Measurements from ENCODE around the gene ANKZF1.
A peak's percentile ranks its signal among the peaks of the same experiment; 100 is the strongest.
"Not testable (repeated sequence)": the region's sequence is repeated elsewhere in the genome, so short reads cannot be mapped to it uniquely, and the experiment has no call there.

ANKZF1 gene

DNA sequence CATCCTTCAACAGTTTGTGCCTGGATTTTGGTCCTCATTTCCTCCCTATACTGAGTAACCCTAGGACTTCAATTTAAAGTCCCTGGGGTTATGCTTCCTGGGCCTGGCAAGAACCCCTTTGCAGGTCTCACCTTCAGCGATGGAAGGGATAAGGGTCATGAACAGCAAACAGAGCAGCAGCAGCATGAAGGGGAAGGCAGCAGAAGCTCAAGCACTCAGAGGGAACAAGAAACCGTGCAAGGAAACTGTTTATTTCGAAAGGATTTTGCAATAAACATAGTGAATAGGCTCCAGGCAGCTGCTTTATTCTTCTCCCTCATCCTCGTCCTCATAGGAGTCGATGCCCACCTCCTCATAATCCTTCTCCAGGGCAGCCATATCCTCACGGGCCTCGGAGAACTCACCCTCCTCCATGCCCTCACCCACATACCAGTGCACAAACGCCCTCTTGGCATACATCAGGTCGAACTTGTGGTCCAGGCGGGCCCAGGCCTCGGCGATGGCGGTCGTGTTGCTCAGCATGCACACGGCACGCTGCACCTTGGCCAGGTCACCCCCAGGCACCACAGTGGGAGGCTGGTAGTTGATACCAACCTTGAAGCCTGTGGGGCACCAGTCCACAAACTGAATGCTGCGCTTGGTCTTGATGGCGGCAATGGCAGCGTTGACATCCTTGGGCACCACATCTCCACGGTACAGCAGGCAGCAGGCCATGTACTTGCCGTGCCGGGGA, 20.6 kb downstream of the ANKZF1 start:
- DNase-seq (ENCODE audit: low spot score in 2 of 2), result no peak
- no peaks in the 10 kb centered on the region; the same call in none of the 2 replicates for H3K9me3 ChIP-seq
- H3K4me1 ChIP-seq, result peaks cover 15% of the 10 kb centered on the region
- no peak overlapping the region for H3K4me3 ChIP-seq
- H3K36me3 ChIP-seq (replicated peaks), result peaks cover 28% of the 10 kb centered on the region
- H3K27me3 ChIP-seq (ENCODE audit: low read depth), result peaks cover 12% of the 10 kb centered on the region
- in situ Hi-C loops (cut with MboI; ENCODE audit: low sequenced_read_pairs), result no loop called here

DNA sequence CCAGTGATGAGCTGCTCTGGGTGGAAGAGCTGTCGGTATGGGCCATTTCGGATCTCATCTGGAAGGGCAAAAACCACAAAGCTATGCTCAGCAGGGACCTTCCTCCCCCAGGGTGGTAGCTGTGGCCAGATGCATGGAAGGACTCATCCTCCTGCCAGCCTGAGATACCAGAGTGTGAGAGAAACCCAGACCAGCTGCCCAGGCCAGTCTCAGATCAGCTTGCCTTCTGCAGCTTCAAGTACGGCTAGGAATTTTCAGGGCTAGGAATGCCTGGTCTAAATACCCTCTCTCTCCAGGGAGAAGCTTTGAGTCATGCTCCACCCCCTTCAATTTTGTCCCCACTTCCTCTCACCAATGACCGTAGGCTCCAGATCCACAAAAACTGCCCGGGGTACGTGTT, 22.1 kb downstream of the ANKZF1 start:
- DNase-seq (ENCODE audit: low spot score in 2 of 2), result no peak
- H3K4me3 ChIP-seq, result no peak overlapping the region
- no peaks in the 10 kb centered on the region for H3K9me3 ChIP-seq
- peaks cover 23% of the 10 kb centered on the region for H3K27me3 ChIP-seq (ENCODE audit: low read depth)
- in situ Hi-C loops (cut with MboI; ENCODE audit: low sequenced_read_pairs), result no loop called here
- H3K4me1 ChIP-seq, result peaks cover 10% of the 10 kb centered on the region
- peaks cover 28% of the 10 kb centered on the region for H3K36me3 ChIP-seq (replicated peaks)

DNA sequence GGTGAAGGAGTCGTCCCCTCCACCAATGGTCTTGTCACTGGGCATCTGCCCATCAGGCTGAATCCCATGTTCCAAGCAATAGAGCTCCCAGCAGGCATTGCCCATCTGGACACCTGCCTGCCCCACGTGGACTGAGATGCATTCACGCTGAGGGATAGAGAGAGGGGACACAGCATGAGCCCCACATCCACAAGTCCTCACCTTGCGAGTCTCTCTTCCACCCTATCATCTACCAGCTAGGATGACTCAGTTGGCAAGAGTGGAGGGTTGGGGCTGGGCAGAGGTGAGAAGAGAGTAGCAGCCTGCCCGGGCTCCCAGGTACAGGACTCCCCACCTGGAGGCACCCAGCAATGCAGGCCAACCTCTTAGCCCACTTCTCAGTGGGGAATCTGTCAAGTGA, 22.5 kb downstream of the ANKZF1 start:
- in situ Hi-C loops (cut with MboI; ENCODE audit: low sequenced_read_pairs), result no loop called here
- Histone ChIP-seq H3K36me3 (replicated peaks) (peaks cover 28% of the 10 kb centered on the region), H3K4me3 (peak overlapping the region; percentile 52), H3K4me1 (peaks cover 10% of the 10 kb centered on the region), H3K9me3 (no peaks in the 10 kb centered on the region), H3K27me3 (ENCODE audit: low read depth) (peaks cover 24% of the 10 kb centered on the region)
- no peak for DNase-seq (ENCODE audit: low spot score in 2 of 2)

DNA sequence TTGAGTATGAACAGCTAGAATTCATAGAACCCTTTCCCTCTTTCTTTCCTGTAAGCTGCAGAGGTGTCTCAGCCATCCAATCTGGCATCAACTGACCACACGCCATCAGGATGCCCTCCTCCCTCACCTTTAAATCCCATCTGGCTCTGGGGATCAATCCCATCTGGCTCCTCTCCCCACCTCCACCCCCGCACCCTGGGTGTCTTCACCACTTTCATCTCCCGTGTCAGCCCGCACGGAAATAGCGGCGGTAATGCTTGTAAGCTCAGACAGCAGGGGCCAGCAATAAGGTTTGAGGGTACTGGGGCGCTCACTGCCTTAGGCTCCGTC, 22.9 kb downstream of the ANKZF1 start:
- peaks cover 24% of the 10 kb centered on the region for H3K36me3 ChIP-seq (replicated peaks)
- in situ Hi-C loops (cut with MboI; ENCODE audit: low sequenced_read_pairs), result no loop called here
- H3K9me3 ChIP-seq, result no peaks in the 10 kb centered on the region
- no peak for DNase-seq (ENCODE audit: low spot score in 2 of 2)
- peak overlapping the region; percentile 52 for H3K4me3 ChIP-seq
- peaks cover 24% of the 10 kb centered on the region for H3K27me3 ChIP-seq (ENCODE audit: low read depth)
- peaks cover 10% of the 10 kb centered on the region for H3K4me1 ChIP-seq

DNA sequence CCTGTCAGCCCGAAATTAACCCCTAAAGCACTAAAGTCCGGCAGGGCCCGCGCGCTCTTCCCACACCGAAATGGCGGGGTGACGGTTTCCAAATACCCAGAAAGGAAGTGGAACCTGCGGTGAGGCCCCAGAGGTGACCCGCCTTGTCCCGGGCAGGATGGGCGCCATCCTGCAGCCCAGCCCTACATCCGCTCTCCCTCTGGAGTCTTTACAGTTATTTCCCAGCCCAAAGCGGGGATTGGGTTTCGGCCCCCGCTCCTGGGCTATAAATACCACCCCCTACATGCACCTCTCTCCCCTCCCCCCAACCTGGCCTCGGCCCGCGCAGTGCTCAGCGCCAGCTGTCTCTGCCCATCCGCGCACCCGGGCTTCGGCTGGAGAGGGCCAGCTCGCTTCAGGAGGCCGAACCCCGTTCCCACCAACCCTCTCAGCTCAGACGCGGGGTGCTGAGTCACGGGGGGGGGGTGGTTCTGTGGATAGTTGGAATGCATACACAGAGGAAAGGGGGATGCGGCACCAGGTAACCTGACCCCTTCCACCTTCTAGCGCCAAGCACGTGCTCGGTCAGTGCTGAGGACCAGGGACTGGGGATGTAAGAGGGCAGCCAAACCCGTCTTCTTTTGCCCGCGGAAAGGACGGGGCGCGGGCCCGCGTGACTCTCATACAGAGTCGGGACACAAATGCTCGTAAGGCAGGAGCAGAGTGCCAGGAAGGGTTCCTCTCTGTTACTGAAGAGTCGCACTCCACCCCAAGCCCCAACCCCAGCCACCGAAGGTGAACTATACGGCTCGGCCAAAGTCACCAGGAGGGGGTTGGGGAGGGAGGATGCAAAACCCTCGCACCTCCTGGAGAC, 23.5 kb downstream of the ANKZF1 start, which contains the start of gene TUBA4B:
TSS of gene TUBA4B (plus strand) at position 344 of the 853 bp plus-strand sequence. CDS start at position 509, 165 bp downstream.
- peaks cover 18% of the 10 kb centered on the region for H3K36me3 ChIP-seq (replicated peaks)
- H3K4me1 ChIP-seq, result peaks cover 10% of the 10 kb centered on the region
- in situ Hi-C loops (cut with MboI; ENCODE audit: low sequenced_read_pairs), result no loop called here
- no peaks in the 10 kb centered on the region for H3K9me3 ChIP-seq
- peaks cover 24% of the 10 kb centered on the region for H3K27me3 ChIP-seq (ENCODE audit: low read depth)
- DNase-seq (ENCODE audit: low spot score in 2 of 2), result peak in 1 of 2 experiments; percentile 58
- peak within 1 kb of the TSS; percentile 52 for H3K4me3 ChIP-seq

DNA sequence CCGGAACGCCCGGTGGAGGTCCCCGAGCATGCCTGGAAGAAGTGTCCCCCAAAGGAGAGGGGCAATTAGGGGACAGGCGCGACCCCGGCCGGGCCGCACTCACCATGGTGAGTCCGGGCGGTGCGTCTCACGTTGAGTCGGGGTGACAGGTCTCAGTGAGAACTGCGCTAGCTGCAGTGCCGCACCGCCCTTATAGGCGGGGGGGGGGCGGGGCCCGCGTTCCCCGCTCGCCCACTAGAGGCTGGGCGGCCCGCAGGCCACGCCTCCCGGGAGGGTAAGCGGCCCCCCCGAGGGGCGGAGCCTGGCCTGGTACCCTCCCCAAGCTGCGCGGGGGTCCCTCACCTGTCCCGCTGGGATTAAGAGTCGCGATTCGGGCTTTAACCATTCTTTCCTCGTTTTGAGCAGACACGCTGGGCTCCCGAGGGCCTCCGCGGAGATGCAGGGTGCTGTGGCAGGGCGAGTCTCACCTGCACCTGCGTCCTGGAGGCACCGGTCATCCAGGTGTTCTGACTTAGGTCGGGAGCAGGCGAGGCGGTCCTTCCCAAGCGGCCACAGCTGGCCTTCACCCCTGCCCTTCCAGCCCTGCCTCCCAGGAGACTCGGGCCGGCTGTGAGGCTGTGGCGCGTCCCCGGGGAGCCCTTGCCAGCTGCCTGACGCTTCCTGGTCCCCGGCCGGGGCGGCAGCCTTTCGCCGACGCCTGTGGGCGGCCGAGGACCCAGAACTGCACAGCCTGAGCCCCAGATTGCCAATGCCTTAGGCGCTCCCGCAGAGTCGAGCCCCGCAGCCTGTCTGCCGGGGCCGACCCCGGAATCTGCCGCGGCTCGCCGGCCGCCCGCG, 24.4 kb downstream of the ANKZF1 start, which contains the start of gene TUBA4A:
TSS of gene TUBA4A (minus strand) at position 166 of the 837 bp plus-strand sequence. CDS start at position 106, 60 bp downstream.
- H3K36me3 ChIP-seq (replicated peaks), result peaks cover 14% of the 10 kb centered on the region
- peaks cover 10% of the 10 kb centered on the region for H3K4me1 ChIP-seq
- H3K4me3 ChIP-seq, result peak within 1 kb of the TSS; percentile 52
- peaks cover 27% of the 10 kb centered on the region for H3K27me3 ChIP-seq (ENCODE audit: low read depth)
- in situ Hi-C loops (cut with MboI; ENCODE audit: low sequenced_read_pairs), result no loop called here
- DNase-seq (ENCODE audit: low spot score in 2 of 2), result peak; percentile 69 to 86
- H3K9me3 ChIP-seq, result no peaks in the 10 kb centered on the region

DNA sequence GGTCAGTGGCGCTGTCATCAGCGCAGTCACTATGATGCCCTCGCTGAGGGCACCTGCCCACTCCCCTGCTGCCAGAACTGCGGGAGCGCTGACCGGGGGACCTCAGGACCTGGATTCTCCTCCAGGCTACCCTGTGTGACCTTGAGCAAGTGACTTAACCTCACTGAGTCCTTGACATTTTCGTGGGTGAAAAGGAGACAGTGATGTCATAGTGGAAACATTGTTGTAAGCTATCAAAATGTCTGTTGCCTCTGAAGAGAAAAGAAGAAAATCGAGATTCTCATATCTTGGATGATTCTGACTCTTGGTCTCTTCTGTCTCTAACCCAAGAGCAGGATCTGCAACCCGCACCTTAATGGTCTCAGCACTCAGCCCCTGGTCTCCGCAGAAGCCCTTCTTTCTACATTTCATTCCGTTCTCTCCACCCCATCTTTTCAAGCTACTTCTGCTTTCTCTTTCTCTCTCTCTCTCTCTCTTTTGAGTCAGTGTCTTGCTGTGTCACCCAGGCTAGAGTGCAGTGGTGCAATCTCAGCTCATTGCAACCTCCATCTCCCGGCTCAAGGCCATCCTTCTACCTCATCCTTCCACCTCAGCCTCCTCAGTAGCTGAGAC, 25.1 kb downstream of the ANKZF1 start:
- Histone ChIP-seq H3K4me3 (peak overlapping the region; percentile 52), H3K27me3 (ENCODE audit: low read depth) (peaks cover 28% of the 10 kb centered on the region), H3K9me3 (no peaks in the 10 kb centered on the region), H3K36me3 (replicated peaks) (peaks cover 14% of the 10 kb centered on the region), H3K4me1 (peaks cover 10% of the 10 kb centered on the region)
- DNase-seq (ENCODE audit: low spot score in 2 of 2), result no peak
- in situ Hi-C loops (cut with MboI; ENCODE audit: low sequenced_read_pairs), result no loop called here

DNA sequence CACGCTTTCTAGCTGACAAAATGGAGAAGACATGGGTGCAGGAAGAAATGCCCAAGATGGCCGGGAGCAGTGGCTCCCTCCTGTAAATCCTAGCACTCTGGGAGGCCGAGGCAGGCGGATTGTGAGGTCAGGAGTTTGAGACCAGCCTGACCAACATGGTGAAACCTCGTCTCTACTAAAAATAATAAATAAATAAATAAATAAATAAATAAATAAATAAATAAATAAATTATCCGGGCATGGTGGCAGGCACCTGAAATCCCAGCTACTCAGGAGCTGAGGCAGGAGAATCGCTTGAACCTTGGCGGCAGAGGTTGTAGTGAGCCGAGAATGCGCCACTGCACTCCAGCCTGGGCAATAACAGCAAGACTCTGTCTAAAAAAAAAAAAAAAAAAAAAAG, 29.3 kb downstream of the ANKZF1 start:
- DNase-seq (ENCODE audit: low spot score in 2 of 2); H3K4me3 ChIP-seq; H3K4me1 ChIP-seq; H3K36me3 ChIP-seq (replicated peaks); H3K9me3 ChIP-seq; in situ Hi-C loops (cut with MboI; ENCODE audit: low sequenced_read_pairs): not testable (repeated sequence)
- peaks cover 41% of the 10 kb centered on the region for H3K27me3 ChIP-seq (ENCODE audit: low read depth)

DNA sequence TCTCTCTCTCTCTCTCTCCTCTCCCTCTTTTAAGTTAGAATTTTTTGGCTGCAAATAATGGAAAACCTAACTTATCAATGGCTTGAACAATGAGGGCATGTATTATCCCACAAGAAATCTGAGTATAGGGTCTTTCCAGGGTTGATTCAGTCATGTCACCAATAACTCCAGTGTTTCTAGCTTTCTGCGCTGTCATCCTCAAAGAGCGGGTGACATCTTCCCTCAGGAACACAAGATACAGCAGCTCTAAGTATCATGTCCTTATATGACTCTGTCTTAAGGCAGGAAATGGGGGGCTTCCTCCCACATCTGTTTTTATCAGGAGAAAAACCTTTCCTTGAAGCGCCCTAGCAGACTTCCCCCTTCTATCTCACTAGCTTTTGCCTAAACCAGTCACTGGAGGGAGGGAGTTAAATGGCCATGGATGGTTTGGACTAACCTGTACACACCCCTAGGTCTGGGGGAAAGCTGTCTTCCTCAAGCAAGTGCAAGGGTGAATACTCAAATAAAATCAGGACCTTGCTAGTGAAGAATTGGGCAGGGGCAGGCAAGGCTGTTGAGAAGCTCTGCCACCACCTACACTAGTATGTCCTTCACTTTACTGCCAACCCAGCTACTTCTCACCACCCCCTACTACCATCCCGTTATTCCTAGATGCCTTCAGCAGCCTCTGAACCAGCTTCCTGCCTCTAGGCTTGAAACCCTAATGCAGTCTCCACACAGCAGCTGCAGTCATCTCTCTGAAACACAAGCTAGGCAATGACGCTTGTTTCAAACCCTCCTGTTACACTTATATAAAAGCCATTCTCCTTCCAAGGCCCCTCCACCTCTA, 31.6 kb downstream of the ANKZF1 start:
- no peaks in the 10 kb centered on the region for H3K36me3 ChIP-seq (replicated peaks)
- H3K4me3 ChIP-seq, result no peak overlapping the region
- H3K4me1 ChIP-seq, result no peaks in the 10 kb centered on the region
- in situ Hi-C loops (cut with MboI; ENCODE audit: low sequenced_read_pairs), result no loop called here
- peaks cover 23% of the 10 kb centered on the region for H3K27me3 ChIP-seq (ENCODE audit: low read depth)
- no peak for DNase-seq (ENCODE audit: low spot score in 2 of 2)
- no peaks in the 10 kb centered on the region for H3K9me3 ChIP-seq

DNA sequence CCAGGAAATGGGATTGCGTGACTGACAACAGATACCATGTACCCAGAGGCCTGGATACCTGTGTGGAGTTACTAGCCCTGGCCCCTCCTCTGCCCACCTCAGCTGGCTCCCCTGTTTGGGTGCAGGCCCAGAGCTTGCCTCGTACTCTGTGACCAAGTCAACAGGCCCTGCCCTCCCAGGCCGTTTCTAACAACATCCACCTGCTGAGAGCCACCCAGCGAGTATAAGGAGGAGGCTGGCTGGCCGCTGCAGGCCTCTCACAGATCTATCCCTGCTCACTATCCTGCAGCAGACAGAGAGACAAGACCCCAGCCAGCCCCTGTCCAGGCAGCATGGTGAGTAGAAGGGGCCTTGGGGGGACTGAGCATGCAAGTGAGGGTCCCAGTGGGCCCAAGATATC, 36.6 kb downstream of the ANKZF1 start:
- Histone ChIP-seq H3K27me3 (ENCODE audit: low read depth) (peaks cover 6% of the 10 kb centered on the region; the same call in 1 of the 2 replicates), H3K4me1 (0 out of 2 replicates have a peak, but pooled peaks cover 4% of the 10 kb centered on the region), H3K4me3 (no peak overlapping the region), H3K36me3 (replicated peaks) (no peaks in the 10 kb centered on the region), H3K9me3 (no peaks in the 10 kb centered on the region)
- in situ Hi-C loops (cut with MboI; ENCODE audit: low sequenced_read_pairs), result no loop called here
- no peak for DNase-seq (ENCODE audit: low spot score in 2 of 2)

DNA sequence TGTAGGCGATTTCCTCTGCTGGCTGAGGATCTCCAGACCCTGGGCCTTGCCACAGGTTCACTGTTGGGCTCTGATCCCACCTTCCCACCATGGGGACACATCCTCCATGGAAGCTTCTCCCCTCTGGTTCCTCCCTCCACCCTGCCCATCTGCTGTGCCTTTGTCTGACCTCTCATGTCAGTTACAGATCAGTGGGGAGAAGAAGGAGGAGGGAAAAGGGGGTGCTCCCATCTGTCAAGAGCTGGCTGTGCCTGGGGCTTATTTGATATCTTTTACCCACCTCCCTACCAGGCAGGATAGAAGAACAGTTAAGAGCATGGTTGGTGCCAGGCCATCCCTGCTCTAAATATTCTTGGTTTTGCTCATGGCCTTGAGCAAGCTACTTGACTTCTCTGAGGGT, 37.3 kb downstream of the ANKZF1 start:
- Histone ChIP-seq H3K4me3 (no peak overlapping the region), H3K36me3 (replicated peaks) (no peaks in the 10 kb centered on the region), H3K27me3 (ENCODE audit: low read depth) (no peaks in the 10 kb centered on the region), H3K9me3 (no peaks in the 10 kb centered on the region), H3K4me1 (0 out of 2 replicates have a peak, but pooled peaks cover 4% of the 10 kb centered on the region)
- no peak for DNase-seq (ENCODE audit: low spot score in 2 of 2)
- in situ Hi-C loops (cut with MboI; ENCODE audit: low sequenced_read_pairs), result no loop called here

DNA sequence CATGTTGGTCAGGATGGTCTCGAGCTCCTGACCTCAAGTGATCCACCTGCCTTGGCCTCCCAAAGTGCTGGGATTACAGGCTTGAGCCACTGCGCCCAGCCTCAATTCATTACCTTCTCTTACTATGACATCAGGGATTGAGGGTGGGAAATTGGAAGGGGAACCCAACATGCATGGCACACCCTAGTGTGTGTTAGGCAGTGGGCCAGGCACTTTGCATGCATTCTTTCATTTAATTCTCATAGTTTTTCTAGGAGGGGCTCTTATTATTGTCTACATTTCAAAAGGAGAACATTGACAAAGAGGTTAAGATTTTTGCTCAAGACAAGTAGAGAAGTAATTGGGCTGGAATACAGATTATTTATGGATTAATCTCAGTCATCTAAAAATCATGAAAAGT, 38.7 kb downstream of the ANKZF1 start:
- in situ Hi-C loops (cut with MboI; ENCODE audit: low sequenced_read_pairs), result no loop called here

More for the DNA sequence above, 38.7 kb downstream of the ANKZF1 start:
- H3K36me3 ChIP-seq (replicated peaks), result no peaks in the 10 kb centered on the region
- H3K27me3 ChIP-seq (ENCODE audit: low read depth), result no peaks in the 10 kb centered on the region; the same call in 1 of the 2 replicates
- no peak overlapping the region for H3K4me3 ChIP-seq
- 0 out of 2 replicates have a peak, but pooled peaks cover 4% of the 10 kb centered on the region for H3K4me1 ChIP-seq
- no peak for DNase-seq (ENCODE audit: low spot score in 2 of 2)
- H3K9me3 ChIP-seq, result no peaks in the 10 kb centered on the region
